Liver (tissue), 9 donors: ENCODE data around the gene FKBP3. TPM values are rescaled to one million over a fixed set of nuclear protein-coding genes. Genes with fewer than 3 reads are reported as not detected.
"Not testable (repeated sequence)": the region's sequence is repeated elsewhere in the genome, so short reads cannot be mapped to it uniquely, and the experiment has no call there.

Experiments
- DNase-seq: peaks from one replicate; pipeline ENCODE4 v3.0.0-alpha.2; 2017; ENCODE audit warnings: low spot score
- H3K27ac ChIP-seq, 2 donors: one replicate each; pipeline ENCODE4 v1.7.0; 2013; ENCODE audit warnings: inconsistent platforms in 2 of 2, low read length in 2 of 2, control low read depth in 1 of 2, low read depth in 1 of 2, mild to moderate bottlenecking in 1 of 2
- H3K27me3 ChIP-seq, 4 donors: one replicate each; pipeline versions ENCODE4 v1.6.1 to v1.7.0; 2013; ENCODE audit warnings: low read length in 3 of 4, inconsistent platforms in 1 of 4, mild to moderate bottlenecking in 1 of 4, moderate library complexity in 1 of 4; ENCODE audit not compliant: control insufficient read depth in 4 of 4, insufficient read depth in 4 of 4
- H3K36me3 ChIP-seq, 4 donors: one replicate each; pipeline versions ENCODE4 v1.6.1 to v1.7.0; 2013; ENCODE audit warnings: low read length in 3 of 4, mild to moderate bottlenecking in 3 of 4, low read depth in 1 of 4, moderate library complexity in 1 of 4; ENCODE audit not compliant: control insufficient read depth in 4 of 4, insufficient read depth in 3 of 4
- H3K4me1 ChIP-seq, 4 donors: one replicate each; pipeline versions ENCODE4 v1.6.1 to v1.7.0; 2013; ENCODE audit warnings: low read length in 3 of 4, mild to moderate bottlenecking in 3 of 4, moderate library complexity in 1 of 4; ENCODE audit not compliant: control insufficient read depth in 4 of 4, insufficient read depth in 4 of 4
- H3K4me3 ChIP-seq, 3 donors: one replicate each; pipeline versions ENCODE4 v1.6.1 to v1.7.0; 2013; ENCODE audit warnings: low read length in 3 of 3, control low read depth in 1 of 3, low read depth in 1 of 3, mild to moderate bottlenecking in 1 of 3
- H3K9ac ChIP-seq, 2 donors: one replicate each; pipeline ENCODE4 v1.7.0; 2013; ENCODE audit warnings: low read length in 2 of 2, mild to moderate bottlenecking in 2 of 2, moderate library complexity in 2 of 2, control low read depth in 1 of 2, low read depth in 1 of 2
- H3K9me3 ChIP-seq, 4 donors: one replicate each; pipeline versions ENCODE4 v1.6.1 to v1.7.0; 2013; ENCODE audit warnings: low read length in 3 of 4; ENCODE audit not compliant: control insufficient read depth in 4 of 4
- ATF3 ChIP-seq: IDR thresholded peaks from 2 replicates; pipeline ENCODE4 v1.6.1; 2016; ENCODE audit warnings: antibody characterized with exemption
- CTCF ChIP-seq: fragments of 150-350 bp; IDR thresholded peaks from 2 replicates; pipeline ENCODE4 v1.5.1; 2017; ENCODE audit warnings: improper control_type of control experiment, low read depth, low read length; ENCODE audit not compliant: missing input control
- EGR1 ChIP-seq, 2 donors: IDR thresholded peaks; 2 replicates each; pipeline ENCODE4 v1.6.1; 2016 to 2018; ENCODE audit warnings: antibody characterized with exemption in 2 of 2, low read depth in 2 of 2
- FOXA1 ChIP-seq: IDR thresholded peaks from 2 replicates; pipeline ENCODE4 v1.6.1; 2016; ENCODE audit warnings: antibody characterized with exemption
- FOXA2 ChIP-seq: IDR thresholded peaks from 2 replicates; pipeline ENCODE4 v1.6.1; 2016; ENCODE audit warnings: antibody characterized with exemption
- GABPA ChIP-seq, 2 donors: IDR thresholded peaks in 1 of 2; conservative IDR thresholded peaks in 1 of 2; 2 replicates each; pipeline ENCODE4 v1.6.1; 2016; ENCODE audit warnings: antibody characterized with exemption in 2 of 2, mild to moderate bottlenecking in 1 of 2, moderate library complexity in 1 of 2
- HNF4A ChIP-seq, 2 donors: conservative IDR thresholded peaks; 2 replicates each; pipeline ENCODE4 v1.6.1; 2016; ENCODE audit warnings: antibody characterized with exemption in 2 of 2, mild to moderate bottlenecking in 2 of 2
- HNF4G ChIP-seq: IDR thresholded peaks from 2 replicates; pipeline ENCODE4 v1.6.1; 2016; ENCODE audit warnings: antibody characterized with exemption
- JUND ChIP-seq, 2 donors: IDR thresholded peaks; 2 replicates each; pipeline ENCODE4 v1.6.1; 2016; ENCODE audit warnings: antibody characterized with exemption in 2 of 2
- MAX ChIP-seq: IDR thresholded peaks from 2 replicates; pipeline ENCODE4 v1.6.1; 2016; ENCODE audit warnings: antibody characterized with exemption
- NR2F2 ChIP-seq: IDR thresholded peaks from 2 replicates; pipeline ENCODE4 v1.6.1; 2016; ENCODE audit warnings: antibody characterized with exemption
- RAD21 ChIP-seq, 2 donors: IDR thresholded peaks; 2 replicates each; pipeline ENCODE4 v1.6.1; 2016; ENCODE audit warnings: antibody characterized with exemption in 2 of 2, mild to moderate bottlenecking in 2 of 2
- REST ChIP-seq: IDR thresholded peaks from 2 replicates; pipeline ENCODE4 v1.6.1; 2016; ENCODE audit warnings: antibody characterized with exemption, mild to moderate bottlenecking
- RXRA ChIP-seq, 2 donors: IDR thresholded peaks; 2 replicates each; pipeline ENCODE4 v1.6.1; 2017 to 2018; ENCODE audit warnings: antibody characterized with exemption in 2 of 2, mild to moderate bottlenecking in 1 of 2
- SP1 ChIP-seq: IDR thresholded peaks from 2 replicates; pipeline ENCODE4 v1.6.1; 2018; ENCODE audit warnings: antibody characterized with exemption, mild to moderate bottlenecking
- TAF1 ChIP-seq: conservative IDR thresholded peaks from 2 replicates; pipeline ENCODE4 v1.6.1; 2016; ENCODE audit warnings: antibody characterized with exemption, mild to moderate bottlenecking
- ZBTB33 ChIP-seq: IDR thresholded peaks from 2 replicates; pipeline ENCODE4 v1.6.1; 2016; ENCODE audit warnings: antibody characterized with exemption
- WGBS: extraction: QIAGEN DNeasy Blood & Tissue Kit; methylation state at CpG from one replicate; pipeline ENCODE4 v1.1.7; 2013; 5-methylcytosine and 5-hydroxymethylcytosine counted together
- polyA plus RNA-seq, 2 donors: library from polyadenylated mRNA; stranded (reverse) in 1 of 2; unstranded in 1 of 2; fragments of 200-250 nt in 1 of 2; fragments of >200 nt in 1 of 2; fragmentation: Nextera tagmentation in 1 of 2; extraction: Ambion mirVana in 1 of 2; gene quantifications; one replicate each; pipeline versions ENCODE4 v1.2.1 to v1.2.3, GENCODE V29; 2013 to 2015
- total RNA-seq, 2 donors: library from RNA; depleted of rRNA; stranded (reverse); fragments of >200 nt; gene quantifications; one replicate each; pipeline ENCODE4 v1.2.3, GENCODE V29; 2014
- donor health status: healthy.
- donor health status: healthy.
- donor health status: healthy.
- donor health status: healthy.
- donor health status: healthy.

FKBP3 gene
- total and polyA plus RNA-seq, 4 donors: 11.9 to 66.4 (median 25.7) TPM

GRCh38 chr14:45083617-45083975 lies 50.7 kb downstream of the FKBP3 start:
- H3K27ac ChIP-seq: peak overlapping the region in 1 of 2 donors; percentile 28
- peak overlapping the region; percentile 83 to 86 for H3K9ac ChIP-seq
- H3K9me3 ChIP-seq: no peaks in the 10 kb centered on the region
- WGBS: 2% methylated on average over 10 of the region's 10 CpGs
- peak overlapping the region; percentile 26 to 69 (median 62) for H3K4me3 ChIP-seq
- TF ChIP-seq NR2F2: no peak
- no peak for TF ChIP-seq HNF4G
- TF ChIP-seq MAX: no peak
- no peak for TF ChIP-seq CTCF
- no peak for TF ChIP-seq GABPA (IDR thresholded peaks at IDR 0.05 in 1 of 2, conservative IDR thresholded peaks at IDR 0.05 in 1 of 2)
- TF ChIP-seq ATF3: no peak
- no peak for TF ChIP-seq TAF1
- TF ChIP-seq FOXA1: no peak
- no peak for TF ChIP-seq EGR1 (IDR thresholded peaks at IDR 0.05; ENCODE audit: low read depth in 2 of 2)
- no peak for TF ChIP-seq REST
- no peak for TF ChIP-seq FOXA2
- no peak for TF ChIP-seq JUND (IDR thresholded peaks at IDR 0.05)
- no peak for TF ChIP-seq HNF4A (conservative IDR thresholded peaks at IDR 0.05)
- no peak for TF ChIP-seq RAD21 (IDR thresholded peaks at IDR 0.05)
- TF ChIP-seq RXRA (IDR thresholded peaks at IDR 0.05): no peak
- no peak for TF ChIP-seq SP1
- TF ChIP-seq ZBTB33: no peak
- H3K36me3 ChIP-seq: no peaks in the 10 kb centered on the region
- peaks cover 0 to 35% (median 13%) of the 10 kb centered on the region in 4 donors for H3K4me1 ChIP-seq
- H3K27me3 ChIP-seq: no peaks in the 10 kb centered on the region
- no peak for DNase-seq

- WGBS: 40% methylated on average over 2 of the region's 2 CpGs
- Histone ChIP-seq H3K4me1 (peaks cover 0 to 27% (median 13%) of the 10 kb centered on the region in 4 donors), H3K9ac (no peak overlapping the region), H3K27me3 (no peaks in the 10 kb centered on the region), H3K9me3 (no peaks in the 10 kb centered on the region), H3K27ac (no peak overlapping the region), H3K4me3 (no peak overlapping the region), H3K36me3 (no peaks in the 10 kb centered on the region)
- TF ChIP-seq TAF1: no peak
- TF ChIP-seq EGR1 (IDR thresholded peaks at IDR 0.05; ENCODE audit: low read depth in 2 of 2): no peak
- no peak for DNase-seq
Measured at GRCh38 chr14:45082420-45082819, 51.9 kb downstream of the FKBP3 start.

- not testable (repeated sequence) for H3K36me3 ChIP-seq, H3K4me3 ChIP-seq, H3K27me3 ChIP-seq, H3K9ac ChIP-seq, H3K27ac ChIP-seq, H3K9me3 ChIP-seq, DNase-seq
- peaks cover 0 to 25% (median 13%) of the 10 kb centered on the region in 4 donors for H3K4me1 ChIP-seq
- whole genome bisulfite sequencing: 95% methylated on average over 3 of the region's 3 CpGs
Measured at GRCh38 chr14:45081096-45081495, 53.2 kb downstream of the FKBP3 start.

- H3K27ac ChIP-seq, H3K36me3 ChIP-seq, DNase-seq, H3K9ac ChIP-seq, H3K4me3 ChIP-seq, H3K27me3 ChIP-seq, H3K9me3 ChIP-seq: not testable (repeated sequence)
- WGBS: 98% methylated on average over 40 of the region's 40 CpGs
- H3K4me1 ChIP-seq: peaks cover 0 to 20% (median 12%) of the 10 kb centered on the region in 4 donors
Measured at GRCh38 chr14:45080416-45080968, 53.8 kb downstream of the FKBP3 start.
